ENCODE data around the gene LRRC4C. TPM values are rescaled to one million over a fixed set of nuclear protein-coding genes. Genes with fewer than 3 reads are reported as not detected.

LRRC4C gene
- polyA plus RNA-seq, 1 of the 3 experiments (the other 2 are of a cell fraction): 0.16 TPM

GRCh38 chr11:40132912-40133311 is 1326.5 kb downstream of the LRRC4C start:
- Histone ChIP-seq H3K27ac (ENCODE audit: low read depth in 2 of 2, low read length in 1 of 2) (no peak overlapping the region), H3K27me3 (ENCODE audit: insufficient read depth) (no peaks in the 10 kb centered on the region; the same call in 1 of the 2 replicates), H2AFZ (ENCODE audit: low read depth) (no peak overlapping the region), H3K4me1 (ENCODE audit: control insufficient read depth in 1 of 2, insufficient read depth in 2 of 2, low read depth in 1 of 2, low read length in 1 of 2) (peaks cover 0 to 29% of the 10 kb centered on the region in 2 experiments; a peak in 2 of 4 replicates), H3K4me3 (ENCODE audit: low read depth in 2 of 2, low read length in 1 of 2) (no peak overlapping the region), H3K79me2 (ENCODE audit: insufficient read depth) (no peaks in the 10 kb centered on the region), H3K9me2 (no peaks in the 10 kb centered on the region), H4K20me1 (ENCODE audit: insufficient read depth) (no peaks in the 10 kb centered on the region), H3K36me3 (replicated peaks in 1 of 2; ENCODE audit: control insufficient read depth in 1 of 2, insufficient read depth in 2 of 2, low read length in 1 of 2) (no peaks in the 10 kb centered on the region), H3K9ac (no peak overlapping the region), H3K4me2 (no peak overlapping the region), H3F3A (replicated peaks; ENCODE audit: insufficient read depth) (peaks cover 7% of the 10 kb centered on the region), H3K9me3 (no peaks in the 10 kb centered on the region)
- TF ChIP-seq, protein P1, sequence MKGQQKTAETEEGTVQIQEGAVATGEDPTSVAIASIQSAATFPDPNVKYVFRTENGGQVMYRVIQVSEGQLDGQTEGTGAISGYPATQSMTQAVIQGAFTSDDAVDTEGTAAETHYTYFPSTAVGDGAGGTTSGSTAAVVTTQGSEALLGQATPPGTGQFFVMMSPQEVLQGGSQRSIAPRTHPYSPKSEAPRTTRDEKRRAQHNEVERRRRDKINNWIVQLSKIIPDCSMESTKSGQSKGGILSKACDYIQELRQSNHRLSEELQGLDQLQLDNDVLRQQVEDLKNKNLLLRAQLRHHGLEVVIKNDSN (IDR thresholded peaks at IDR 0.05; ENCODE audit: borderline replicate concordance, low read depth): no peak
- TF ChIP-seq JUND (IDR thresholded peaks at IDR 0.05) (no peak), RCOR1 (IDR thresholded peaks at IDR 0.05; ENCODE audit: low read length) (no peak), RAD21 (IDR thresholded peaks at IDR 0.05; ENCODE audit: low read length) (no peak), PBX3 (IDR thresholded peaks at IDR 0.05) (no peak), TCF12 (IDR thresholded peaks at IDR 0.05) (no peak), TEAD4 (IDR thresholded peaks at IDR 0.05; ENCODE audit: borderline replicate concordance, insufficient read depth) (no peak), EP300 (IDR thresholded peaks at IDR 0.05; ENCODE audit: borderline replicate concordance in 1 of 2, low read depth in 1 of 2, low read length in 1 of 2) (no peak), RFX5 (IDR thresholded peaks at IDR 0.05; ENCODE audit: low read length) (no peak), GATA2 (CRISPR knock-in tag; IDR thresholded peaks at IDR 0.05) (no peak), POLR2AphosphoS5 (IDR thresholded peaks at IDR 0.05; ENCODE audit: low read depth, low read length) (no peak)
- TF ChIP-seq, protein P2, sequence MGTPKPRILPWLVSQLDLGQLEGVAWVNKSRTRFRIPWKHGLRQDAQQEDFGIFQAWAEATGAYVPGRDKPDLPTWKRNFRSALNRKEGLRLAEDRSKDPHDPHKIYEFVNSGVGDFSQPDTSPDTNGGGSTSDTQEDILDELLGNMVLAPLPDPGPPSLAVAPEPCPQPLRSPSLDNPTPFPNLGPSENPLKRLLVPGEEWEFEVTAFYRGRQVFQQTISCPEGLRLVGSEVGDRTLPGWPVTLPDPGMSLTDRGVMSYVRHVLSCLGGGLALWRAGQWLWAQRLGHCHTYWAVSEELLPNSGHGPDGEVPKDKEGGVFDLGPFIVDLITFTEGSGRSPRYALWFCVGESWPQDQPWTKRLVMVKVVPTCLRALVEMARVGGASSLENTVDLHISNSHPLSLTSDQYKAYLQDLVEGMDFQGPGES (IDR thresholded peaks at IDR 0.05; ENCODE audit: low read depth, low read length): no peak
- TF ChIP-seq, protein P3, sequence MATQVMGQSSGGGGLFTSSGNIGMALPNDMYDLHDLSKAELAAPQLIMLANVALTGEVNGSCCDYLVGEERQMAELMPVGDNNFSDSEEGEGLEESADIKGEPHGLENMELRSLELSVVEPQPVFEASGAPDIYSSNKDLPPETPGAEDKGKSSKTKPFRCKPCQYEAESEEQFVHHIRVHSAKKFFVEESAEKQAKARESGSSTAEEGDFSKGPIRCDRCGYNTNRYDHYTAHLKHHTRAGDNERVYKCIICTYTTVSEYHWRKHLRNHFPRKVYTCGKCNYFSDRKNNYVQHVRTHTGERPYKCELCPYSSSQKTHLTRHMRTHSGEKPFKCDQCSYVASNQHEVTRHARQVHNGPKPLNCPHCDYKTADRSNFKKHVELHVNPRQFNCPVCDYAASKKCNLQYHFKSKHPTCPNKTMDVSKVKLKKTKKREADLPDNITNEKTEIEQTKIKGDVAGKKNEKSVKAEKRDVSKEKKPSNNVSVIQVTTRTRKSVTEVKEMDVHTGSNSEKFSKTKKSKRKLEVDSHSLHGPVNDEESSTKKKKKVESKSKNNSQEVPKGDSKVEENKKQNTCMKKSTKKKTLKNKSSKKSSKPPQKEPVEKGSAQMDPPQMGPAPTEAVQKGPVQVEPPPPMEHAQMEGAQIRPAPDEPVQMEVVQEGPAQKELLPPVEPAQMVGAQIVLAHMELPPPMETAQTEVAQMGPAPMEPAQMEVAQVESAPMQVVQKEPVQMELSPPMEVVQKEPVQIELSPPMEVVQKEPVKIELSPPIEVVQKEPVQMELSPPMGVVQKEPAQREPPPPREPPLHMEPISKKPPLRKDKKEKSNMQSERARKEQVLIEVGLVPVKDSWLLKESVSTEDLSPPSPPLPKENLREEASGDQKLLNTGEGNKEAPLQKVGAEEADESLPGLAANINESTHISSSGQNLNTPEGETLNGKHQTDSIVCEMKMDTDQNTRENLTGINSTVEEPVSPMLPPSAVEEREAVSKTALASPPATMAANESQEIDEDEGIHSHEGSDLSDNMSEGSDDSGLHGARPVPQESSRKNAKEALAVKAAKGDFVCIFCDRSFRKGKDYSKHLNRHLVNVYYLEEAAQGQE (IDR thresholded peaks at IDR 0.05; ENCODE audit: low read depth, low read length): no peak
- 56% methylated on average over 3 of the region's 3 CpGs for WGBS (ENCODE audit: low lambda C conversion rate)
- DNase-seq: no peak
- ChIA-PET CTCF (interaction anchor here (1.3 to 12.3 kb wide), 2 partner anchors 159 to 174 kb away, joined by 3 to 107 read pairs; no protein-coding TSS in a partner anchor), POLR2A (no interaction called here)

All from SK-N-SH (cell line).